SJCRH30 (cell line): Measurements from ENCODE around the gene SYNJ2. TPM values are rescaled to one million over a fixed set of nuclear protein-coding genes. Genes with fewer than 3 reads are reported as not detected.

Source experiments
- DNase-seq, 2 experiments: peaks; one replicate each; pipeline ENCODE4 v3.0.0-alpha.2; 2015 to 2020
- H3K27ac ChIP-seq: fragments of 250-450 bp; sonication (Bioruptor Pico); 2 replicates; pipeline ENCODE4 v1.5.1; 2020; ENCODE audit warnings: mild to moderate bottlenecking, moderate library complexity
- H3K27me3 ChIP-seq: fragments of 250-450 bp; sonication (Bioruptor Pico); 2 replicates; pipeline ENCODE4 v1.5.1; 2020; ENCODE audit warnings: mild to moderate bottlenecking, moderate library complexity
- H3K36me3 ChIP-seq: fragments of 250-450 bp; sonication (Bioruptor Pico); 2 replicates; pipeline ENCODE4 v1.5.1; 2020; ENCODE audit warnings: mild to moderate bottlenecking, moderate library complexity
- H3K4me1 ChIP-seq: fragments of 250-450 bp; sonication (Bioruptor Pico); 2 replicates; pipeline ENCODE4 v1.5.1; 2020; ENCODE audit warnings: mild to moderate bottlenecking, moderate library complexity
- H3K4me3 ChIP-seq: fragments of 250-450 bp; sonication (Bioruptor Pico); 2 replicates; pipeline ENCODE4 v1.5.1; 2020; ENCODE audit warnings: mild to moderate bottlenecking, moderate library complexity
- H3K9me3 ChIP-seq: fragments of 250-450 bp; sonication (Bioruptor Pico); replicated peaks from 2 replicates; pipeline ENCODE4 v1.5.1; 2020; ENCODE audit warnings: mild to moderate bottlenecking, moderate library complexity
- total RNA-seq: library from RNA; depleted of rRNA; stranded (reverse); fragments of >200 nt; shearing (Covaris generic); gene quantifications from 2 replicates; pipeline ENCODE4 v1.2.3, GENCODE V29; 2014

SYNJ2 gene
- total RNA-seq, 1 experiment from 2014 or later, result 33.4 TPM

GRCh38 chr6:157983406-157984119 is 1.9 kb downstream of the SYNJ2 start:
- H3K27me3 ChIP-seq, result no peaks in the 10 kb centered on the region
- no peaks in the 10 kb centered on the region for H3K36me3 ChIP-seq
- DNase-seq, result no peak
- H3K9me3 ChIP-seq, result no peaks in the 10 kb centered on the region
- no peak overlapping the region for H3K27ac ChIP-seq
- H3K4me1 ChIP-seq, result peaks cover 33% of the 10 kb centered on the region
- no peak overlapping the region for H3K4me3 ChIP-seq

- no peaks in the 10 kb centered on the region for H3K9me3 ChIP-seq
- no peaks in the 10 kb centered on the region for H3K27me3 ChIP-seq
- no peak overlapping the region for H3K27ac ChIP-seq
- peaks cover 38% of the 10 kb centered on the region for H3K4me1 ChIP-seq
- H3K4me3 ChIP-seq, result no peak overlapping the region
- no peak for DNase-seq
- no peaks in the 10 kb centered on the region for H3K36me3 ChIP-seq
Measured at GRCh38 chr6:157984128-157984527, 2.5 kb downstream of the SYNJ2 start.

GRCh38 chr6:157984686-157985225 is 3.1 kb downstream of the SYNJ2 start:
- Histone ChIP-seq H3K36me3 (no peaks in the 10 kb centered on the region), H3K27ac (peak overlapping the region; percentile 80; the same call in 1 of the 2 replicates), H3K4me3 (no peak overlapping the region), H3K9me3 (no peaks in the 10 kb centered on the region), H3K4me1 (peaks cover 42% of the 10 kb centered on the region), H3K27me3 (no peaks in the 10 kb centered on the region)
- no peak for DNase-seq

- H3K4me1 ChIP-seq, result peaks cover 49% of the 10 kb centered on the region
- no peaks in the 10 kb centered on the region for H3K27me3 ChIP-seq
- no peaks in the 10 kb centered on the region for H3K9me3 ChIP-seq
- no peaks in the 10 kb centered on the region for H3K36me3 ChIP-seq
- peak overlapping the region; percentile 31 for H3K4me3 ChIP-seq
- H3K27ac ChIP-seq, result peak overlapping the region; percentile 80
- DNase-seq, result peak; percentile 77 to 85
Measured at GRCh38 chr6:157985378-157986155, 3.9 kb downstream of the SYNJ2 start.

- Histone ChIP-seq H3K4me1 (peaks cover 52% of the 10 kb centered on the region), H3K27me3 (no peaks in the 10 kb centered on the region), H3K36me3 (no peaks in the 10 kb centered on the region), H3K27ac (no peak overlapping the region), H3K4me3 (no peak overlapping the region), H3K9me3 (no peaks in the 10 kb centered on the region)
- no peak for DNase-seq
Measured at GRCh38 chr6:157987788-157988699, 6.4 kb downstream of the SYNJ2 start.

DNA sequence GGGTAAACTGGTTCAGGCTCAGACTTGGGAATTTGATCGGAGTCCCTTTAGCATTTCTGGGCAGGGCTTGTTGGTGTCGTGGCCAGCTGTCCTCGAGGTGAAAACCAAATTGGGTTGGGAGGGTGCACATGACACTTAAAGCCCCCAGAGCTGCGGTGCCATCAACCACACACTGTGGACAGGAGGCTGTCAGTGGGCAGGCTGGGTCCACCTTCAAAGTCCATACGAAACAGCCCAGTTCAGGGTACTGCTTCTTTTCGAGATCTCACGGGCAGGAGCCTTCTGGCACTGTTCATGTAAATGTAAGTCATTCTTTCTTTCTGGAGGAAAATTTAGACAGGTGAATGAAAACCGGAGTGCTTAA is 7.0 kb downstream of the SYNJ2 start:
- Histone ChIP-seq H3K36me3 (no peaks in the 10 kb centered on the region), H3K4me1 (peaks cover 48% of the 10 kb centered on the region), H3K4me3 (no peak overlapping the region), H3K9me3 (no peaks in the 10 kb centered on the region), H3K27me3 (no peaks in the 10 kb centered on the region), H3K27ac (no peak overlapping the region)
- no peak for DNase-seq

GRCh38 chr6:157989541-157990289 is 8.1 kb downstream of the SYNJ2 start:
- Histone ChIP-seq H3K27me3 (no peaks in the 10 kb centered on the region), H3K27ac (peak overlapping the region; percentile 43)
- DNase-seq, result peak; percentile 84 to 89

DNA sequence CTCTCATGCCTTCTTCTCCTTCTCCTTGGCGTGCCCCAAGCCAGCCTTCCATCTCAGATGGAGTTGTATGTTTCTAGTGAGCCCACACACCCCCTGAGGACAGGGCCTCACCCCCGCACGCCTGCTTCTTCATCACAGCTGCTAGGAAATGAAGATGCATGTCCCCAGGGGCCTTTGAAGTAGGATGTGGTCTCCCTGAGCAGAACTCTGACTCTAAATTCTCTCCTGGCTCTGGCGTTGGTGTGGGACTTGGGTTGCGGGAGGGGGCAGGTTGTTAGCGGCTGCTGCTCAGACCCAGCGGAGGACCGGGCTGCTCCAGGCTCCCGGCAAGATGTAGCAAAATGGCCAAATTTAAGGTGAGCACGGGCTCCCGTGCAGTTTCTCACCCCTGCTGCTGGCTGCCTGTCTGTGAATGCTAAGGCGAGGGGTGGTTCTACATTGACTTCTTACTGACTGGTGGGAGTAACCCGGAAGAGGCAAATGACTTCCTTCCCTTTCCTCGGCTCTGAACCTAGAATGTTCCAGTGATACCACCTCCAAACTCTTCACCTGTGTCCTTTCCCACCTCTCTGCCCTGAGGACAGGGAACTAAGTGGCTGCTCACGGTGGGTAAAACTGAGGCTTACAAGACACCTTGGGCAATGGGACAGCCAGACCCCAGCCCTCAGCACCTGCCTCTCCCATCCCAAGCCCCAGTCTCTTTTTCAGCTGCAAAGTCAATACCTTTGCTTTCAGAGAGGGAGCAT is 8.8 kb downstream of the SYNJ2 start:
- Histone ChIP-seq H3K9me3 (no peaks in the 10 kb centered on the region), H3K27ac (peak overlapping the region; percentile 43), H3K4me3 (peak overlapping the region; percentile 35), H3K36me3 (no peaks in the 10 kb centered on the region), H3K27me3 (no peaks in the 10 kb centered on the region), H3K4me1 (peaks cover 40% of the 10 kb centered on the region)
- peak; percentile 79 to 86 for DNase-seq

More at GRCh38 chr6:157989541-157990289, 8.1 kb downstream of the SYNJ2 start:
- Histone ChIP-seq H3K9me3 (no peaks in the 10 kb centered on the region), H3K4me1 (peaks cover 47% of the 10 kb centered on the region), H3K36me3 (no peaks in the 10 kb centered on the region), H3K4me3 (peak overlapping the region; percentile 35)

DNA sequence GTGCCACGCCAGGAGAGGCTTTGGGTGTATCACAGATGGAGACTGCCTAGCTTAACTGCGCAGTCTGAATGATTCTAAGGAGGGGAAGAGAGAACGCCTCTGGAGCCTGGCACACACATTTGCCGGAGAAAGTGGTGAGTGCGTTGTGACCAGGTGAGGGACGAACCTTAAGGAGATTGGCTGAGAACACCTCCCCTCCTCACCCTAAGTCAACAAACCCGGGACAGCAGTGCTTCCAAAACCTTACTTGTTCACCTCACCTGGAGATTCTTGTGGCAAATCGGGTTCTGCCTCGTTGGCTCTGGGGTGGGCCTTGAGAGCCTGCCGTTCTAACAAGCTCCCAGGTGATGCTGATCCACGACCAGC is 9.4 kb downstream of the SYNJ2 start:
- H3K9me3 ChIP-seq, result no peaks in the 10 kb centered on the region
- no peak for DNase-seq
- H3K27ac ChIP-seq, result no peak overlapping the region

GRCh38 chr6:157993076-157993475 is 11.4 kb downstream of the SYNJ2 start:
- DNase-seq, result no peak
- no peak overlapping the region for H3K4me3 ChIP-seq
- H3K9me3 ChIP-seq, result no peaks in the 10 kb centered on the region
- no peak overlapping the region for H3K27ac ChIP-seq
- peaks cover 30% of the 10 kb centered on the region for H3K4me1 ChIP-seq
- no peaks in the 10 kb centered on the region for H3K36me3 ChIP-seq
- no peaks in the 10 kb centered on the region for H3K27me3 ChIP-seq

More for the DNA sequence above, 9.4 kb downstream of the SYNJ2 start:
- H3K4me3 ChIP-seq, result no peak overlapping the region
- H3K27me3 ChIP-seq, result no peaks in the 10 kb centered on the region
- H3K4me1 ChIP-seq, result peaks cover 38% of the 10 kb centered on the region
- no peaks in the 10 kb centered on the region for H3K36me3 ChIP-seq

GRCh38 chr6:157994125-157994795 is 12.6 kb downstream of the SYNJ2 start:
- Histone ChIP-seq H3K4me3 (no peak overlapping the region), H3K4me1 (peaks cover 19% of the 10 kb centered on the region), H3K36me3 (no peaks in the 10 kb centered on the region), H3K9me3 (no peaks in the 10 kb centered on the region), H3K27ac (no peak overlapping the region), H3K27me3 (no peaks in the 10 kb centered on the region)
- no peak for DNase-seq

- no peak for DNase-seq
- Histone ChIP-seq H3K27me3 (no peaks in the 10 kb centered on the region), H3K4me3 (no peak overlapping the region), H3K36me3 (no peaks in the 10 kb centered on the region), H3K9me3 (no peaks in the 10 kb centered on the region), H3K4me1 (peaks cover 10% of the 10 kb centered on the region), H3K27ac (no peak overlapping the region)
Measured at GRCh38 chr6:157995458-157995857, 13.8 kb downstream of the SYNJ2 start.

- H3K27me3 ChIP-seq, result no peaks in the 10 kb centered on the region
- no peak overlapping the region for H3K27ac ChIP-seq
- no peak for DNase-seq
- H3K9me3 ChIP-seq, result no peaks in the 10 kb centered on the region
- H3K4me3 ChIP-seq, result no peak overlapping the region
- peaks cover 6% of the 10 kb centered on the region for H3K4me1 ChIP-seq
- no peaks in the 10 kb centered on the region for H3K36me3 ChIP-seq
Measured at GRCh38 chr6:157996201-157996712, 14.6 kb downstream of the SYNJ2 start.
